HG03342 (cell line): ENCODE measurements around the gene NTN1.

ENCODE experiments used
- ATAC-seq: cut with Tn5 transposase; IDR thresholded peaks from one replicate; pipeline ENCODE4 v1.9.1; 2021; ENCODE audit warnings: mild to moderate bottlenecking, moderate library complexity; ENCODE audit not compliant: unreplicated experiment

NTN1 gene

GRCh38 chr17:9035249-9035648, 13.9 kb downstream of the NTN1 start:
- no peak for ATAC-seq

- ATAC-seq = no peak
Observed at GRCh38 chr17:9036336-9036735, 15.0 kb downstream of the NTN1 start.

- no peak for ATAC-seq
Observed at GRCh38 chr17:9037736-9038135, 16.4 kb downstream of the NTN1 start.

- no peak for ATAC-seq
Observed at GRCh38 chr17:9038380-9038779, 17.1 kb downstream of the NTN1 start.

- ATAC-seq = no peak
Observed at GRCh38 chr17:9044772-9045463, 23.6 kb downstream of the NTN1 start.

GRCh38 chr17:9050801-9051401, 29.6 kb downstream of the NTN1 start:
- no peak for ATAC-seq

GRCh38 chr17:9051561-9051960, 30.3 kb downstream of the NTN1 start:
- no peak for ATAC-seq

GRCh38 chr17:9052921-9053320, 31.6 kb downstream of the NTN1 start:
- ATAC-seq = no peak

- ATAC-seq = no peak
Observed at GRCh38 chr17:9053406-9053805, 32.1 kb downstream of the NTN1 start.

GRCh38 chr17:9054126-9054975, 33.0 kb downstream of the NTN1 start:
- no peak for ATAC-seq

- ATAC-seq = no peak
Observed at GRCh38 chr17:9055281-9055680, 34.0 kb downstream of the NTN1 start.

GRCh38 chr17:9056566-9056965, 35.3 kb downstream of the NTN1 start:
- no peak for ATAC-seq

GRCh38 chr17:9057310-9057709, 36.0 kb downstream of the NTN1 start:
- no peak for ATAC-seq

- ATAC-seq = no peak
Observed at GRCh38 chr17:9062399-9062902, 41.1 kb downstream of the NTN1 start.

- ATAC-seq = no peak
Observed at GRCh38 chr17:9064311-9064834, 43.1 kb downstream of the NTN1 start.

- no peak for ATAC-seq
Observed at GRCh38 chr17:9071016-9071415, 49.7 kb downstream of the NTN1 start.

- no peak for ATAC-seq
Observed at GRCh38 chr17:9071811-9072498, 50.6 kb downstream of the NTN1 start.

- no peak for ATAC-seq
Observed at GRCh38 chr17:9072696-9073339, 51.5 kb downstream of the NTN1 start.

- ATAC-seq = no peak
Observed at GRCh38 chr17:9074131-9074530, 52.8 kb downstream of the NTN1 start.

- no peak for ATAC-seq
Observed at GRCh38 chr17:9079461-9080103, 58.3 kb downstream of the NTN1 start.
